ENCODE measurements around the gene TLE3. TPM values are rescaled to one million over a fixed set of nuclear protein-coding genes. Genes with fewer than 3 reads are reported as not detected.

The TLE3 gene
- polyA plus RNA-seq, 1 of the 3 experiments (the other 2 are of a cell fraction) = 14.7 TPM

GRCh38 chr15:70121624-70122302 is 24.0 kb upstream of the TLE3 start:
- DNase-seq = no peak
- H3K9me2 ChIP-seq = no peaks in the 10 kb centered on the region
- WGBS (ENCODE audit: low lambda C conversion rate) = 66% methylated on average over 8 of the region's 8 CpGs
- no peak overlapping the region for H3K4me3 ChIP-seq (ENCODE audit: low read depth in 2 of 2, low read length in 1 of 2)
- H3K4me2 ChIP-seq = no peak overlapping the region
- TF ChIP-seq RAD21 (IDR thresholded peaks at IDR 0.05; ENCODE audit: low read length) (peak; percentile 29; the same call in 1 of the 2 replicates), TCF12 (IDR thresholded peaks at IDR 0.05) (peak; percentile 12; the same call in 1 of the 2 replicates), TAF1 (IDR thresholded peaks at IDR 0.05; ENCODE audit: borderline replicate concordance, low read depth, low read length) (no peak)
- TF ChIP-seq, protein P1, sequence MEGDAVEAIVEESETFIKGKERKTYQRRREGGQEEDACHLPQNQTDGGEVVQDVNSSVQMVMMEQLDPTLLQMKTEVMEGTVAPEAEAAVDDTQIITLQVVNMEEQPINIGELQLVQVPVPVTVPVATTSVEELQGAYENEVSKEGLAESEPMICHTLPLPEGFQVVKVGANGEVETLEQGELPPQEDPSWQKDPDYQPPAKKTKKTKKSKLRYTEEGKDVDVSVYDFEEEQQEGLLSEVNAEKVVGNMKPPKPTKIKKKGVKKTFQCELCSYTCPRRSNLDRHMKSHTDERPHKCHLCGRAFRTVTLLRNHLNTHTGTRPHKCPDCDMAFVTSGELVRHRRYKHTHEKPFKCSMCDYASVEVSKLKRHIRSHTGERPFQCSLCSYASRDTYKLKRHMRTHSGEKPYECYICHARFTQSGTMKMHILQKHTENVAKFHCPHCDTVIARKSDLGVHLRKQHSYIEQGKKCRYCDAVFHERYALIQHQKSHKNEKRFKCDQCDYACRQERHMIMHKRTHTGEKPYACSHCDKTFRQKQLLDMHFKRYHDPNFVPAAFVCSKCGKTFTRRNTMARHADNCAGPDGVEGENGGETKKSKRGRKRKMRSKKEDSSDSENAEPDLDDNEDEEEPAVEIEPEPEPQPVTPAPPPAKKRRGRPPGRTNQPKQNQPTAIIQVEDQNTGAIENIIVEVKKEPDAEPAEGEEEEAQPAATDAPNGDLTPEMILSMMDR (IDR thresholded peaks at IDR 0.05) = peak; percentile 24
- no peaks in the 10 kb centered on the region for H3K79me2 ChIP-seq (ENCODE audit: insufficient read depth)
- H4K20me1 ChIP-seq (ENCODE audit: insufficient read depth) = no peaks in the 10 kb centered on the region
- H3K27me3 ChIP-seq (ENCODE audit: insufficient read depth) = peaks cover 9% of the 10 kb centered on the region; the same call in 1 of the 2 replicates
- POLR2A ChIA-PET = interaction anchor here (1.3 kb wide), 1 partner anchor 506 kb away, joined by 3 read pairs; no protein-coding TSS in a partner anchor
- no peak overlapping the region for H3K27ac ChIP-seq (ENCODE audit: low read depth in 2 of 2, low read length in 1 of 2)
- H2AFZ ChIP-seq (ENCODE audit: low read depth) = no peak overlapping the region
- CTCF ChIA-PET = interaction anchor here (0.9 to 1.4 kb wide), 6 partner anchors 10 to 510 kb away, joined by 3 to 6 read pairs (median 3); no protein-coding TSS in a partner anchor
- H3F3A ChIP-seq (replicated peaks; ENCODE audit: insufficient read depth) = peaks cover 6% of the 10 kb centered on the region
- H3K9ac ChIP-seq = no peak overlapping the region
- H3K36me3 ChIP-seq (replicated peaks in 1 of 2; ENCODE audit: control insufficient read depth in 1 of 2, insufficient read depth in 2 of 2, low read length in 1 of 2) = no peaks in the 10 kb centered on the region
- peaks cover 0 to 30% of the 10 kb centered on the region in 2 experiments; a peak in 2 of 4 replicates for H3K4me1 ChIP-seq (ENCODE audit: control insufficient read depth in 1 of 2, insufficient read depth in 2 of 2, low read depth in 1 of 2, low read length in 1 of 2)
- H3K9me3 ChIP-seq = no peaks in the 10 kb centered on the region

- Histone ChIP-seq H3K27me3 (ENCODE audit: insufficient read depth) (peaks cover 9% of the 10 kb centered on the region; the same call in 1 of the 2 replicates), H3K4me3 (ENCODE audit: low read depth in 2 of 2, low read length in 1 of 2) (no peak overlapping the region), H3F3A (replicated peaks; ENCODE audit: insufficient read depth) (peaks cover 6% of the 10 kb centered on the region), H3K4me1 (ENCODE audit: control insufficient read depth in 1 of 2, insufficient read depth in 2 of 2, low read depth in 1 of 2, low read length in 1 of 2) (peaks cover 0 to 30% of the 10 kb centered on the region in 2 experiments; a peak in 2 of 4 replicates), H2AFZ (ENCODE audit: low read depth) (no peak overlapping the region), H3K9me2 (no peaks in the 10 kb centered on the region), H4K20me1 (ENCODE audit: insufficient read depth) (no peaks in the 10 kb centered on the region), H3K36me3 (replicated peaks in 1 of 2; ENCODE audit: control insufficient read depth in 1 of 2, insufficient read depth in 2 of 2, low read length in 1 of 2) (no peaks in the 10 kb centered on the region), H3K27ac (ENCODE audit: low read depth in 2 of 2, low read length in 1 of 2) (no peak overlapping the region), H3K9ac (no peak overlapping the region), H3K79me2 (ENCODE audit: insufficient read depth) (no peaks in the 10 kb centered on the region), H3K9me3 (no peaks in the 10 kb centered on the region), H3K4me2 (no peak overlapping the region)
- POLR2A ChIA-PET = interaction anchor here (1.3 kb wide), 1 partner anchor 507 kb away, joined by 3 read pairs; no protein-coding TSS in a partner anchor
- CTCF ChIA-PET = interaction anchor here (0.9 to 1.4 kb wide), 6 partner anchors 10 to 510 kb away, joined by 3 to 6 read pairs (median 3); no protein-coding TSS in a partner anchor
- WGBS (ENCODE audit: low lambda C conversion rate) = 83% methylated on average over 9 of the region's 10 CpGs
- no peak for DNase-seq
- TF ChIP-seq RFX5 (IDR thresholded peaks at IDR 0.05; ENCODE audit: low read length) (no peak), CHD2 (IDR thresholded peaks at IDR 0.05; ENCODE audit: low read length, partially characterized antibody) (no peak), USF2 (IDR thresholded peaks at IDR 0.05; ENCODE audit: borderline replicate concordance, low read depth, low read length) (no peak), TCF12 (IDR thresholded peaks at IDR 0.05) (no peak), TEAD4 (IDR thresholded peaks at IDR 0.05; ENCODE audit: borderline replicate concordance, insufficient read depth) (no peak), SIN3A (IDR thresholded peaks at IDR 0.05; ENCODE audit: borderline replicate concordance, low read depth, low read length) (no peak)
Observed at GRCh38 chr15:70120958-70121623, 23.4 kb upstream of the TLE3 start.
